ENCODE data around the gene LECT2.

GRCh38 chr5:135988546-135988945 is 33.8 kb upstream of the LECT2 start:
- TF ChIP-seq, protein P1, sequence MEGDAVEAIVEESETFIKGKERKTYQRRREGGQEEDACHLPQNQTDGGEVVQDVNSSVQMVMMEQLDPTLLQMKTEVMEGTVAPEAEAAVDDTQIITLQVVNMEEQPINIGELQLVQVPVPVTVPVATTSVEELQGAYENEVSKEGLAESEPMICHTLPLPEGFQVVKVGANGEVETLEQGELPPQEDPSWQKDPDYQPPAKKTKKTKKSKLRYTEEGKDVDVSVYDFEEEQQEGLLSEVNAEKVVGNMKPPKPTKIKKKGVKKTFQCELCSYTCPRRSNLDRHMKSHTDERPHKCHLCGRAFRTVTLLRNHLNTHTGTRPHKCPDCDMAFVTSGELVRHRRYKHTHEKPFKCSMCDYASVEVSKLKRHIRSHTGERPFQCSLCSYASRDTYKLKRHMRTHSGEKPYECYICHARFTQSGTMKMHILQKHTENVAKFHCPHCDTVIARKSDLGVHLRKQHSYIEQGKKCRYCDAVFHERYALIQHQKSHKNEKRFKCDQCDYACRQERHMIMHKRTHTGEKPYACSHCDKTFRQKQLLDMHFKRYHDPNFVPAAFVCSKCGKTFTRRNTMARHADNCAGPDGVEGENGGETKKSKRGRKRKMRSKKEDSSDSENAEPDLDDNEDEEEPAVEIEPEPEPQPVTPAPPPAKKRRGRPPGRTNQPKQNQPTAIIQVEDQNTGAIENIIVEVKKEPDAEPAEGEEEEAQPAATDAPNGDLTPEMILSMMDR (IDR thresholded peaks at IDR 0.05): no peak
- TF ChIP-seq POLR2A (IDR thresholded peaks at IDR 0.05): no peak
